NCI-H128 (cell line): Measurements from ENCODE around the gene KIR2DL1.
"Not testable (repeated sequence)": the region's sequence is repeated elsewhere in the genome, so short reads cannot be mapped to it uniquely, and the experiment has no call there.

Experiments used
- DNase-seq: peaks from one replicate; lab custom pipeline; 2025; ENCODE audit not compliant: unreplicated experiment; lab: John Stamatoyannopoulos, UW

KIR2DL1 gene

GRCh38 chr19:54817670-54818536 lies 48.3 kb downstream of the KIR2DL1 start:
- DNase-seq: no peak

- DNase-seq: not testable (repeated sequence)
Observed at GRCh38 chr19:54824416-54824815, 54.8 kb downstream of the KIR2DL1 start.

- DNase-seq: not testable (repeated sequence)
Observed at GRCh38 chr19:54825326-54825725, 55.7 kb downstream of the KIR2DL1 start.

DNA sequence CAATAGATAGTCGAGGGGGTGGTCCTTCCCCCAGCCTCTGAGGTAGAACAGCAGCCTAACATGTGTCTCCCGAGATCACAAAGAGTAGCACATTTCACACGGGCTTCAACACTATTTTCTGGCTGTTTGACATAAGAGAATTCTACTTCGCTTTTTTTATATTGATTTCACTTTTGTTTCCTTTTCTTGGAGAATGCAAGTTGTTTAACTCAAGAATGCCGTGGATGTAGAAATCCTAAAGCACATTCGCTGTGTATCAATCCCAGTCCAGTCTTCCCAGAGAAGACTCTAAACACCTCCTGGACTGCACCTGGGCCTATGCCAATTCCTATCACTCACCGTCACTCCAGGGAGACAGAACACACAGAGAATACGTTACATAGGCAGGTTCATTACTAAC lies 58.5 kb downstream of the KIR2DL1 start:
- not testable (repeated sequence) for DNase-seq

DNA sequence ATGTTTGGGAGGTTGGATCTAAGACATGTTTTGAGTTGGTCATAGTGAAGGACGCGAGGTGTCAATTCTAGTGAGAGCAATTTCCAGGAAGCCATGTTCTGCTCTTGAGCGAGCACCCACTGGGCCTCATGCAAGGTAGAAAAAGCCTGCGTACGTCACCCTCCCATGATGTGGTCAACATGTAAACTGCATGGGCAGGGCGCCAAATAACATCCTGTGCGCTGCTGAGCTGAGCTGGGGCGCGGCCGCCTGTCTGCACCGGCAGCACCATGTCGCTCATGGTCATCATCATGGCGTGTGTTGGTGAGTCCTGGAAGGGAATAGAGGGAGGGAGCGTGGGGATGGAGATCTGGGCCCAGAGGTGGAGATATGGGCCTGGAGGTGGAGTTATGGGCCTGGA lies 62.9 kb downstream of the KIR2DL1 start, which contains the start of gene KIR2DS4:
Gene KIR2DS4, plus strand, starts transcription at position 181 of the 400 bp plus-strand sequence.
- not testable (repeated sequence) for DNase-seq
